Measurements from ENCODE around the gene FASTKD1.

DNA sequence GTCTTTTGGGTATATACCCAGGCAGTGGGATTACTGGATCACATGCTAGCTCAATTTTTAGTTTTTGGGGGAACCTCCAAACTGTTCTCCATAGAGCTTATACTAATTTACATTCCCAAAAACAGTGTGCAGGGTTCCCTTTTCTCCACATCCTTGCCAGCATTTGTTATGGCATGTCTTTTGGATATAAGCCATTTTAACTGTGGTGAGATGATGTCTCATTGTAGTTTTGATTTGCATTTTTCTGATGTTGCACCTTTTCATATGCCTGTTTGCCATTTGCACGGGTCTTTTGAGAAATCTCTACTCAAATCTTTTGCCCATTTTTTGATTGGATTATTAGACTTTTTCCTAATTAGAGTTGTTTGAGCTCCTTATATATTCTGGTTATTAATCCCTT lies 8.0 kb downstream of the FASTKD1 start:
- TF ChIP-seq, protein P1, sequence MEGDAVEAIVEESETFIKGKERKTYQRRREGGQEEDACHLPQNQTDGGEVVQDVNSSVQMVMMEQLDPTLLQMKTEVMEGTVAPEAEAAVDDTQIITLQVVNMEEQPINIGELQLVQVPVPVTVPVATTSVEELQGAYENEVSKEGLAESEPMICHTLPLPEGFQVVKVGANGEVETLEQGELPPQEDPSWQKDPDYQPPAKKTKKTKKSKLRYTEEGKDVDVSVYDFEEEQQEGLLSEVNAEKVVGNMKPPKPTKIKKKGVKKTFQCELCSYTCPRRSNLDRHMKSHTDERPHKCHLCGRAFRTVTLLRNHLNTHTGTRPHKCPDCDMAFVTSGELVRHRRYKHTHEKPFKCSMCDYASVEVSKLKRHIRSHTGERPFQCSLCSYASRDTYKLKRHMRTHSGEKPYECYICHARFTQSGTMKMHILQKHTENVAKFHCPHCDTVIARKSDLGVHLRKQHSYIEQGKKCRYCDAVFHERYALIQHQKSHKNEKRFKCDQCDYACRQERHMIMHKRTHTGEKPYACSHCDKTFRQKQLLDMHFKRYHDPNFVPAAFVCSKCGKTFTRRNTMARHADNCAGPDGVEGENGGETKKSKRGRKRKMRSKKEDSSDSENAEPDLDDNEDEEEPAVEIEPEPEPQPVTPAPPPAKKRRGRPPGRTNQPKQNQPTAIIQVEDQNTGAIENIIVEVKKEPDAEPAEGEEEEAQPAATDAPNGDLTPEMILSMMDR (IDR thresholded peaks at IDR 0.05), result no peak
- TF ChIP-seq POLR2A (IDR thresholded peaks at IDR 0.05), result no peak

All from testis (tissue), 2 donors.